HepG2 (cell line): Measurements from ENCODE around the gene DNAJC5. TPM values are rescaled to one million over a fixed set of nuclear protein-coding genes. Genes with fewer than 3 reads are reported as not detected.
A peak's percentile ranks its signal among the peaks of the same experiment; 100 is the strongest.
"Not testable (repeated sequence)": the region's sequence is repeated elsewhere in the genome, so short reads cannot be mapped to it uniquely, and the experiment has no call there.

Experiments
- ATAC-seq: fragments of 200-7000 bp; cut with Tn5 transposase; 3 replicates; pipeline ENCODE4 v1.9.1; 2020; ENCODE audit warnings: mild to moderate bottlenecking, moderate library complexity
- BruUV-seq: library from RNA; stranded (reverse); fragments of 400-500 nt; replicated peaks from 2 replicates; lab custom pipeline; 2021; lab: Mats Ljungman, UMichigan
- CTCF ChIA-PET: fragments of 300-600 bp; formaldehyde crosslinking; extraction: SDS; loops from one replicate; lab custom pipeline; 2021; ENCODE audit warnings: low total read pairs, inconsistent platforms, low intra/inter-chr PET ratio; lab: Yijun Ruan, JAX
- POLR2A ChIA-PET: fragments of 350-600 bp; sonication (Branson Sonifier 250); formaldehyde crosslinking; loops from one replicate; lab custom pipeline; 2020; ENCODE audit warnings: antibody characterized with exemption, inconsistent platforms; lab: Yijun Ruan, JAX
- DNase-seq: peaks from one replicate; pipeline ENCODE4 v3.0.0-alpha.2; 2015; ENCODE audit warnings: low spot score
- FAIRE-seq: peaks from 3 replicates; lab custom pipeline; 2011; peaks lifted over from hg19 to GRCh38; lab: Jason Lieb, UNC
- H2AFZ ChIP-seq: one replicate; pipeline ENCODE4 v1.6.1; 2011; ENCODE audit warnings: low read length, inconsistent platforms
- H3K27ac ChIP-seq: fragments of 300-600 bp; 3 replicates; pipeline ENCODE4 v1.8.0; 2011; ENCODE audit warnings: mixed run types, mild to moderate bottlenecking, mixed read lengths, low read length, inconsistent platforms; ENCODE audit not compliant: insufficient read depth; ENCODE audit errors: extremely low read length
- H3K27me3 ChIP-seq, 2 experiments: fragments of 200-600 bp in 1 of 2; 2 replicates in 1 of 2; 3 replicates in 1 of 2; pipeline versions ENCODE4 v1.6.0 to v1.8.0; 2011; ENCODE audit warnings: low read length in 2 of 2, mild to moderate bottlenecking in 2 of 2, moderate library complexity in 2 of 2, inconsistent platforms in 1 of 2; ENCODE audit not compliant: insufficient read depth in 2 of 2, control insufficient read depth in 1 of 2
- H3K36me3 ChIP-seq, 2 experiments: fragments of 200-600 bp in 1 of 2; replicated peaks in 1 of 2; 2 replicates in 1 of 2; 3 replicates in 1 of 2; pipeline versions ENCODE4 v1.5.1 to v1.8.0; 2011; ENCODE audit warnings: low read length in 2 of 2, inconsistent platforms in 1 of 2; ENCODE audit not compliant: insufficient read depth in 2 of 2, control insufficient read depth in 1 of 2
- H3K4me1 ChIP-seq: 2 replicates; pipeline ENCODE4 v1.5.1; 2012; ENCODE audit warnings: low read length, inconsistent platforms; ENCODE audit not compliant: insufficient read depth
- H3K4me2 ChIP-seq: 2 replicates; pipeline ENCODE4 v1.6.0; 2011; ENCODE audit warnings: low read depth, low read length, inconsistent platforms
- H3K4me3 ChIP-seq, 3 experiments: fragments of 200-600 bp in 1 of 3; sonication (generic), shearing (Covaris generic) in 1 of 3; replicated peaks in 1 of 3; 2 replicates each; pipeline ENCODE4 v1.5.1; 2011 to 2016; ENCODE audit warnings: low read length in 3 of 3, inconsistent platforms in 2 of 3, low read depth in 2 of 3, mild to moderate bottlenecking in 2 of 3, control low read depth in 1 of 3, mixed read lengths in 1 of 3; ENCODE audit not compliant: insufficient read depth in 1 of 3
- H3K79me2 ChIP-seq: one replicate; pipeline ENCODE4 v1.6.1; 2011; ENCODE audit warnings: low read length, inconsistent platforms; ENCODE audit not compliant: insufficient read depth
- H3K9ac ChIP-seq: 2 replicates; pipeline ENCODE4 v1.6.0; 2011; ENCODE audit warnings: mild to moderate bottlenecking, low read depth, low read length, inconsistent platforms; ENCODE audit not compliant: insufficient read depth
- H3K9me3 ChIP-seq: 2 replicates; pipeline ENCODE4 v1.5.1; 2012; ENCODE audit warnings: mild to moderate bottlenecking, low read length
- H4K20me1 ChIP-seq: 2 replicates; pipeline ENCODE4 v1.6.0; 2011; ENCODE audit warnings: inconsistent platforms, mild to moderate bottlenecking, low read length, moderate library complexity; ENCODE audit not compliant: insufficient read depth
- AGO2 ChIP-seq: fragments of 200-400 bp; formaldehyde crosslinking; optimal IDR thresholded peaks from 2 replicates; pipeline ENCODE3; 2017; ENCODE audit warnings: mild to moderate bottlenecking, low read depth, low read length, moderate library complexity
- AKAP8 ChIP-seq: sonication (generic); formaldehyde crosslinking; IDR thresholded peaks from 2 replicates; pipeline ENCODE4 v1.5.1; 2020; ENCODE audit warnings: mild to moderate bottlenecking, missing genetic modification reagents
- HNRNPLL ChIP-seq: fragments of 200-400 bp; formaldehyde crosslinking; IDR thresholded peaks from 2 replicates; pipeline ENCODE4 v1.6.1; 2017; ENCODE audit warnings: mild to moderate bottlenecking, low read depth, low read length; ENCODE audit not compliant: poor library complexity, severe bottlenecking
- HOXA5 ChIP-seq: sonication (generic); formaldehyde crosslinking; IDR thresholded peaks from 2 replicates; pipeline ENCODE4 v1.4.0; 2020; ENCODE audit warnings: missing genetic modification reagents
- RAD51 ChIP-seq: fragments of 450-650 bp; IDR thresholded peaks from 2 replicates; pipeline ENCODE4 v1.6.1; 2016; ENCODE audit warnings: borderline replicate concordance
- ZMYM3 ChIP-seq: sonication (generic); formaldehyde crosslinking; IDR thresholded peaks from 2 replicates; pipeline ENCODE4 v1.5.1; 2020; ENCODE audit warnings: mild to moderate bottlenecking, missing genetic modification reagents
- ZNF547 ChIP-seq: sonication (generic); formaldehyde crosslinking; IDR thresholded peaks from 2 replicates; pipeline ENCODE4 v1.5.1; 2020; ENCODE audit warnings: mild to moderate bottlenecking, missing genetic modification reagents
- ZNF562 ChIP-seq: sonication (generic); formaldehyde crosslinking; IDR thresholded peaks from 2 replicates; pipeline ENCODE4 v1.8.0; 2022; ENCODE audit warnings: missing genetic modification reagents, borderline replicate concordance
- ZNF776 ChIP-seq: sonication (generic); formaldehyde crosslinking; IDR thresholded peaks from 2 replicates; pipeline ENCODE4 v1.4.0; 2020; ENCODE audit warnings: mild to moderate bottlenecking, missing genetic modification reagents
- ZSCAN30 ChIP-seq: sonication (generic); formaldehyde crosslinking; IDR thresholded peaks from 2 replicates; pipeline ENCODE4 v1.5.0; 2020; ENCODE audit warnings: mild to moderate bottlenecking, missing genetic modification reagents
- WGBS: methylation state at CpG from one replicate; pipeline ENCODE4 v1.1.6; 2017; ENCODE audit warnings: low lambda C conversion rate; 5-methylcytosine and 5-hydroxymethylcytosine counted together
- in situ Hi-C: cut with HindIII; loops from 2 replicates; pipeline ENCODE4 v1.10.0; 2017; ENCODE audit warnings: low pct_unique_long_range_greater_than_20kb; ENCODE audit not compliant: extremely low pct_ligation_motif_present
- intact Hi-C: fragments of 100-400 bp; cut with micrococcal nuclease; formaldehyde crosslinking; loops from one replicate; pipeline ENCODE4 v1.10.0; 2022; ENCODE audit not compliant: unreplicated experiment
- polyA plus RNA-seq, 8 experiments: library from polyadenylated mRNA; depleted of rRNA in 3 of 8; stranded (reverse) in 7 of 8; unstranded in 1 of 8; fragments of >200 nt; fragmentation: Illumina TruSeq in 4 of 8; extraction: Trizol in 4 of 8; gene quantifications; 2 replicates each; pipeline versions ENCODE4 v1.2.1 to v1.2.3, GENCODE V29; 2011 to 2016; ENCODE audit warnings: low read depth in 4 of 8, missing spikeins in 1 of 8, mixed read lengths in 1 of 8; ENCODE audit not compliant: insufficient read depth in 1 of 8
- total RNA-seq, 5 experiments: library from RNA; depleted of rRNA; stranded (reverse); fragments of >200 nt; fragmentation: Illumina TruSeq; extraction: Trizol; gene quantifications; 2 replicates each; pipeline ENCODE4 v1.2.3, GENCODE V29; 2016; ENCODE audit warnings: low read depth in 1 of 5
- TF ChIP-seq, protein P1 (sequence below): sonication (generic); formaldehyde crosslinking; IDR thresholded peaks from 2 replicates; pipeline ENCODE4 v1.4.0; 2020; ENCODE audit warnings: missing genetic modification reagents
- TF ChIP-seq, protein P2 (sequence below): sonication (generic); formaldehyde crosslinking; IDR thresholded peaks from 2 replicates; pipeline ENCODE4 v1.5.0; 2020; ENCODE audit warnings: mild to moderate bottlenecking, missing genetic modification reagents, borderline replicate concordance

Gene DNAJC5
- total and polyA plus RNA-seq, 2 of the 13 experiments (the other 11 are each of a cell fraction or from before 2014, with no cell fraction given), result 42.8 to 64.5 TPM

DNA sequence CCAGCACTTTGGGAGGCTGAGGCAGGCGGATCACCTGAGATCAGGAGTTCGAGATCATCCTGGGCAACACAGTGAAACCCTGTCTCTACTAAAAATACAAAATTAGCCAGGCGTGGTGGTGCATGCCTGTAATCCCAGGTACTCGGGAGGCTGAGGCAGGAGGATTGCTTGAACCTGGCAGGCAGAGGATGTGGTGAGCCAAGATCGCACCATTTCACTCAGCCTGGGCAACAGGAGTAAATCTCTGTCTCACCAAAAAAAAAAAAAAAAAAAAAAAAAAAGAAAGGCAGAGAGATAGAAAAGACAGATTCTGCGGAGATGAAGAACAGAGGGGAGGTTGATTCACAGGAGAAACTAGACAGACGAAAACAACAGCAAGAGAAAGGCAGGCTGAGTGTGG is 81.6 kb downstream of the DNAJC5 start:
- H3K4me2 ChIP-seq, H3K36me3 ChIP-seq, H3K27me3 ChIP-seq, DNase-seq, H3K4me3 ChIP-seq, H3K9ac ChIP-seq, BruUV-seq, H3K9me3 ChIP-seq, ATAC-seq, H2AFZ ChIP-seq, H3K27ac ChIP-seq, POLR2A ChIA-PET, H3K79me2 ChIP-seq, H4K20me1 ChIP-seq, intact Hi-C loops, CTCF ChIA-PET, FAIRE-seq: not testable (repeated sequence)
- in situ Hi-C loops, result loop anchor here (5.0 kb wide), 1 partner anchor 81 kb away; no protein-coding TSS in a partner anchor
- 96% methylated on average over 7 of the region's 7 CpGs for WGBS
- peaks cover 46% of the 10 kb centered on the region for H3K4me1 ChIP-seq

DNA sequence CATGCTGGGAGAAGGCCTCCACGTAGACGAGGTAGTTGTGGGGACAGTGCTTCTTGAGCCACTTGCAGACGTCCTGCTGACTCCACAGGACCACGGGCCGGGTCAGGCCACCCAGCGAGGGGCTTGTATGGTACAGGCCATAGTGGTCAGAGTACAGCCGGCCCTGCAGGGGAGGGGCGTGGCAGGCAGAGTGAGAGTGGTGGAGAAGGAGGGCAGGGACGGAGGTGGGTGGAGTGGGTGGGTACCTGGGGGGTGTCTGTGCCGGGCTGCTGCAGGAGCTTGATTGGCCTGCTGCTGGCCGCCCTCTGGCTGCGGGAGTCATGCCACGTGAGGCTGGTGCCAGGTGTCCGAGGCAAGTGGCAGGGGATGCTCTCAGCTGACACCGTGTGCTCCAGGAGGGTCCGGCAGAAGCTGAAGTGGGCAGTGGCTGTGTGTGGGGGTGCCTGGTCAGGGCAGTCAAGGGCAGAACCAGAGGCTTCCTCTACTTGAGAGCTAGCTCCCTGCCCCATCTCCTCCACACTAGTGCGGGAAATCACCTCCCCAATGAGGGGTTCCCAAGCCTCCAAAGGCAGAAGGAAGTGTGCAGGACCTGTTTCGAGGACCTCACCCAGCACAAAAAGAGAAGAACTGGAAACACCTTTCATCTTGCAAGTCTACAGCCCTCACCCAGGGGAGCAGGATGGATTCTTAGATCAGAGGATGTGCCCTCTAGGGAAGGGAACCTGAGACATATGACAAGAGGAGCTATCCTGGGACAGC is 82.2 kb downstream of the DNAJC5 start:
- POLR2A ChIA-PET, result interaction anchor here (0.8 to 1.5 kb wide), 4 partner anchors 9 to 439 kb away, joined by 3 to 8 read pairs (median 4); partner anchors contain the start of genes TPD52L2 and UCKL1
- TF ChIP-seq, protein P1, sequence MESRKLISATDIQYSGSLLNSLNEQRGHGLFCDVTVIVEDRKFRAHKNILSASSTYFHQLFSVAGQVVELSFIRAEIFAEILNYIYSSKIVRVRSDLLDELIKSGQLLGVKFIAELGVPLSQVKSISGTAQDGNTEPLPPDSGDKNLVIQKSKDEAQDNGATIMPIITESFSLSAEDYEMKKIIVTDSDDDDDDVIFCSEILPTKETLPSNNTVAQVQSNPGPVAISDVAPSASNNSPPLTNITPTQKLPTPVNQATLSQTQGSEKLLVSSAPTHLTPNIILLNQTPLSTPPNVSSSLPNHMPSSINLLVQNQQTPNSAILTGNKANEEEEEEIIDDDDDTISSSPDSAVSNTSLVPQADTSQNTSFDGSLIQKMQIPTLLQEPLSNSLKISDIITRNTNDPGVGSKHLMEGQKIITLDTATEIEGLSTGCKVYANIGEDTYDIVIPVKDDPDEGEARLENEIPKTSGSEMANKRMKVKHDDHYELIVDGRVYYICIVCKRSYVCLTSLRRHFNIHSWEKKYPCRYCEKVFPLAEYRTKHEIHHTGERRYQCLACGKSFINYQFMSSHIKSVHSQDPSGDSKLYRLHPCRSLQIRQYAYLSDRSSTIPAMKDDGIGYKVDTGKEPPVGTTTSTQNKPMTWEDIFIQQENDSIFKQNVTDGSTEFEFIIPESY, result no peak
- TF ChIP-seq HOXA5 (no peak), ZMYM3 (no peak), ZNF547 (CRISPR knock-in tag) (0 out of 2 replicates have a peak, but pooled peaks have one; percentile 44), AKAP8 (CRISPR knock-in tag) (0 out of 2 replicates have a peak, but pooled peaks have one; percentile 18), ZNF562 (CRISPR knock-in tag) (no peak), AGO2 (peak; percentile 90), RAD51 (no peak), ZNF776 (CRISPR knock-in tag) (0 out of 2 replicates have a peak, but pooled peaks have one; percentile 48), ZSCAN30 (CRISPR knock-in tag) (no peak), HNRNPLL (no peak)
- TF ChIP-seq, protein P2, sequence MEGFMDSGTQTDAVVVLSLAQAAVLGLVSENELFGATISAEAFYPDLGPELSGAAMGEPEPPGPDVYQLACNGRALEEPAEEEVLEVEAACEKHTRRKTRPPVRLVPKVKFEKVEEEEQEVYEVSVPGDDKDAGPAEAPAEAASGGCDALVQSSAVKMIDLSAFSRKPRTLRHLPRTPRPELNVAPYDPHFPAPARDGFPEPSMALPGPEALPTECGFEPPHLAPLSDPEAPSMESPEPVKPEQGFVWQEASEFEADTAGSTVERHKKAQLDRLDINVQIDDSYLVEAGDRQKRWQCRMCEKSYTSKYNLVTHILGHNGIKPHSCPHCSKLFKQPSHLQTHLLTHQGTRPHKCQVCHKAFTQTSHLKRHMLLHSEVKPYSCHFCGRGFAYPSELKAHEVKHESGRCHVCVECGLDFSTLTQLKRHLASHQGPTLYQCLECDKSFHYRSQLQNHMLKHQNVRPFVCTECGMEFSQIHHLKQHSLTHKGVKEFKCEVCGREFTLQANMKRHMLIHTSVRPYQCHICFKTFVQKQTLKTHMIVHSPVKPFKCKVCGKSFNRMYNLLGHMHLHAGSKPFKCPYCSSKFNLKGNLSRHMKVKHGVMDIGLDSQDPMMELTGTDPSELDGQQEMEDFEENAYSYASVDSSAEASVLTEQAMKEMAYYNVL, result peak; percentile 13; the same call in 1 of the 2 replicates

More for the DNA sequence above, 82.2 kb downstream of the DNAJC5 start:
- Histone ChIP-seq H2AFZ (no peak overlapping the region), H3K4me3 (peak overlapping the region in 1 of 3 experiments; percentile 99; a peak in 1 of 6 replicates), H3K36me3 (no peaks in the 10 kb centered on the region; a peak in 2 of 5 replicates), H3K27ac (peak overlapping the region; percentile 3), H3K9me3 (no peaks in the 10 kb centered on the region), H3K4me1 (peaks cover 45% of the 10 kb centered on the region), H3K79me2 (peaks cover 10% of the 10 kb centered on the region), H4K20me1 (peaks cover 3% of the 10 kb centered on the region; the same call in 1 of the 2 replicates), H3K4me2 (peak overlapping the region; percentile 99), H3K27me3 (no peaks in the 10 kb centered on the region; a peak in 1 of 5 replicates), H3K9ac (no peak overlapping the region; the same call in 1 of the 2 replicates)
- BruUV-seq, result no TSS peak
- in situ Hi-C loops (loop anchor here (5.0 kb wide), 1 partner anchor 80 kb away; no protein-coding TSS in a partner anchor), intact Hi-C loops (no loop called here)
- no peak for FAIRE-seq
- DNase-seq, result no peak
- no peak for ATAC-seq
- WGBS, result 96% methylated on average over 18 of the region's 18 CpGs
- CTCF ChIA-PET, result interaction anchor here (1.3 kb wide), 1 partner anchor 68 kb away, joined by 5 read pairs; no protein-coding TSS in a partner anchor
